PC-9 (cell line): ENCODE data around the gene NRSN2. TPM values are rescaled to one million over a fixed set of nuclear protein-coding genes. Genes with fewer than 3 reads are reported as not detected.

Experiments used
- BruUV-seq: library from RNA; stranded (reverse); fragments of 400-500 nt; replicated peaks from 2 replicates; lab custom pipeline; 2021; lab: Mats Ljungman, UMichigan
- CTCF ChIA-PET: fragments of 300-600 bp; sonication (Branson Sonifier 250); formaldehyde crosslinking; loops from one replicate; lab custom pipeline; 2022; ENCODE audit warnings: antibody characterized with exemption; lab: Charles Lee
- POLR2A ChIA-PET: fragments of 300-600 bp; sonication (Branson Sonifier 250); formaldehyde crosslinking; loops from one replicate; lab custom pipeline; 2022; ENCODE audit warnings: antibody characterized with exemption; ENCODE audit not compliant: unreplicated experiment; lab: Charles Lee
- DNase-seq, 2 experiments: peaks; one replicate each; pipeline versions ENCODE4 v3.0.0 to v3.0.0-alpha.2; 2015 to 2022; ENCODE audit warnings: mixed read lengths in 1 of 2
- H2AFZ ChIP-seq: fragments of 200-600 bp; sonication (generic); 2 replicates; pipeline ENCODE4 v1.8.1; 2017; ENCODE audit warnings: antibody characterized with exemption
- H3F3A ChIP-seq: fragments of 200-600 bp; sonication (generic); 2 replicates; pipeline ENCODE4 v1.8.1; 2017; ENCODE audit warnings: antibody characterized with exemption, mild to moderate bottlenecking, low read depth; ENCODE audit not compliant: insufficient read depth
- H3K27ac ChIP-seq: fragments of 200-600 bp; sonication (generic); 2 replicates; pipeline ENCODE4 v1.6.1; 2016; ENCODE audit warnings: mixed run types
- H3K27me3 ChIP-seq: fragments of 200-600 bp; sonication (generic); 2 replicates; pipeline ENCODE4 v1.6.1; 2016; ENCODE audit warnings: low read depth, mixed run types; ENCODE audit not compliant: insufficient read depth
- H3K36me3 ChIP-seq: fragments of 200-600 bp; sonication (generic); 2 replicates; pipeline ENCODE4 v1.6.1; 2016; ENCODE audit warnings: low read depth, mixed run types
- H3K4me1 ChIP-seq: fragments of 200-600 bp; sonication (generic); replicated peaks from 2 replicates; pipeline ENCODE4 v1.6.1; 2016; ENCODE audit warnings: mixed run types; ENCODE audit not compliant: insufficient read depth
- H3K4me2 ChIP-seq: fragments of 200-600 bp; sonication (generic); 2 replicates; pipeline ENCODE4 v1.6.1; 2017; ENCODE audit warnings: mixed run types
- H3K4me3 ChIP-seq: fragments of 200-600 bp; sonication (generic); 2 replicates; pipeline ENCODE4 v1.6.1; 2016; ENCODE audit warnings: mixed run types
- H3K79me2 ChIP-seq: fragments of 200-600 bp; sonication (generic); 2 replicates; pipeline ENCODE4 v1.6.1; 2017; ENCODE audit warnings: low read depth, mixed run types
- H3K9me2 ChIP-seq: fragments of 200-600 bp; sonication (generic); 2 replicates; pipeline ENCODE4 v1.8.1; 2017; ENCODE audit warnings: mild to moderate bottlenecking; ENCODE audit not compliant: insufficient read depth
- H3K9me3 ChIP-seq: fragments of 200-600 bp; sonication (generic); 2 replicates; pipeline ENCODE4 v1.8.1; 2016; ENCODE audit warnings: low read depth; ENCODE audit not compliant: insufficient read depth
- H4K20me1 ChIP-seq: fragments of 200-600 bp; sonication (generic); 2 replicates; pipeline ENCODE4 v1.8.1; 2017; ENCODE audit not compliant: insufficient read depth
- EZH2 ChIP-seq: fragments of 200-600 bp; sonication (generic); IDR thresholded peaks from 2 replicates; pipeline ENCODE4 v1.8.0; 2017; ENCODE audit warnings: antibody characterized with exemption, low read depth
- intact Hi-C: fragments of 100-400 bp; cut with micrococcal nuclease; formaldehyde crosslinking; loops from one replicate; pipeline ENCODE4 v1.10.0; 2022; ENCODE audit not compliant: unreplicated experiment
- total RNA-seq: library from RNA; stranded (reverse); gene quantifications from 2 replicates; pipeline ENCODE4 v1.2.3, GENCODE V29; 2021
- TF ChIP-seq, protein P1 (sequence below): fragments of 200-600 bp; sonication (generic); conservative IDR thresholded peaks from 2 replicates; pipeline ENCODE4 v1.6.1; 2017; ENCODE audit warnings: mixed run types, antibody characterized with exemption, mild to moderate bottlenecking, moderate library complexity

NRSN2 gene
- total RNA-seq, 1 experiment from 2014 or later, result 15.0 TPM

- POLR2A ChIA-PET, result interaction anchor here (0.6 kb wide), 1 partner anchor 16 kb away, joined by 4 read pairs; the partner anchor contains the start of gene TRIB3
- no peaks in the 10 kb centered on the region for H4K20me1 ChIP-seq
- BruUV-seq, result no TSS peak
- peaks cover 91% of the 10 kb centered on the region for H3K4me1 ChIP-seq
- no peak overlapping the region for H3K4me3 ChIP-seq
- H3K4me2 ChIP-seq, result peak overlapping the region; percentile 75
- H3K27ac ChIP-seq, result peak overlapping the region; percentile 96
- H3F3A ChIP-seq, result peaks cover 68% of the 10 kb centered on the region
- no peaks in the 10 kb centered on the region for H3K9me3 ChIP-seq
- no peaks in the 10 kb centered on the region for H3K27me3 ChIP-seq
- CTCF ChIA-PET, result interaction anchor here (0.7 kb wide), 1 partner anchor 67 kb away, joined by 19 read pairs; no protein-coding TSS in a partner anchor
- intact Hi-C loops, result no loop called here
- peak; percentile 53 to 74 for DNase-seq
- H3K79me2 ChIP-seq, result peaks cover 21% of the 10 kb centered on the region
- no peaks in the 10 kb centered on the region for H3K36me3 ChIP-seq
- no peak overlapping the region for H2AFZ ChIP-seq
- TF ChIP-seq, protein P1, sequence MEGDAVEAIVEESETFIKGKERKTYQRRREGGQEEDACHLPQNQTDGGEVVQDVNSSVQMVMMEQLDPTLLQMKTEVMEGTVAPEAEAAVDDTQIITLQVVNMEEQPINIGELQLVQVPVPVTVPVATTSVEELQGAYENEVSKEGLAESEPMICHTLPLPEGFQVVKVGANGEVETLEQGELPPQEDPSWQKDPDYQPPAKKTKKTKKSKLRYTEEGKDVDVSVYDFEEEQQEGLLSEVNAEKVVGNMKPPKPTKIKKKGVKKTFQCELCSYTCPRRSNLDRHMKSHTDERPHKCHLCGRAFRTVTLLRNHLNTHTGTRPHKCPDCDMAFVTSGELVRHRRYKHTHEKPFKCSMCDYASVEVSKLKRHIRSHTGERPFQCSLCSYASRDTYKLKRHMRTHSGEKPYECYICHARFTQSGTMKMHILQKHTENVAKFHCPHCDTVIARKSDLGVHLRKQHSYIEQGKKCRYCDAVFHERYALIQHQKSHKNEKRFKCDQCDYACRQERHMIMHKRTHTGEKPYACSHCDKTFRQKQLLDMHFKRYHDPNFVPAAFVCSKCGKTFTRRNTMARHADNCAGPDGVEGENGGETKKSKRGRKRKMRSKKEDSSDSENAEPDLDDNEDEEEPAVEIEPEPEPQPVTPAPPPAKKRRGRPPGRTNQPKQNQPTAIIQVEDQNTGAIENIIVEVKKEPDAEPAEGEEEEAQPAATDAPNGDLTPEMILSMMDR, result no peak
- no peak for TF ChIP-seq EZH2
- no peaks in the 10 kb centered on the region for H3K9me2 ChIP-seq
These were observed 18.2 kb downstream of the NRSN2 start for GRCh38 chr20:364905-365794.

- H3K4me3 ChIP-seq, result peak overlapping the region; percentile 27; the same call in 1 of the 2 replicates
- peaks cover 95% of the 10 kb centered on the region for H3K4me1 ChIP-seq
- H3K9me3 ChIP-seq, result no peaks in the 10 kb centered on the region
- H3K4me2 ChIP-seq, result peak overlapping the region; percentile 75
- POLR2A ChIA-PET, result interaction anchor here (0.6 to 1.1 kb wide), 4 partner anchors 11 to 96 kb away, joined by 3 to 43 read pairs (median 18); partner anchors contain the start of genes TBC1D20 and TRIB3
- DNase-seq, result peak; percentile 75 to 88
- no peaks in the 10 kb centered on the region for H3K27me3 ChIP-seq
- H2AFZ ChIP-seq, result no peak overlapping the region
- H3K36me3 ChIP-seq, result no peaks in the 10 kb centered on the region
- H3K27ac ChIP-seq, result peak overlapping the region; percentile 96
- peaks cover 79% of the 10 kb centered on the region for H3F3A ChIP-seq
- CTCF ChIA-PET, result interaction anchor here (0.5 to 0.7 kb wide), 4 partner anchors 11 to 78 kb away, joined by 3 to 7 read pairs (median 4); no protein-coding TSS in a partner anchor
- TF ChIP-seq, protein P1, result no peak
- no peak for TF ChIP-seq EZH2
- peaks cover 21% of the 10 kb centered on the region for H3K79me2 ChIP-seq
- H4K20me1 ChIP-seq, result no peaks in the 10 kb centered on the region
- BruUV-seq, result TSS peak; percentile 83
- no peaks in the 10 kb centered on the region for H3K9me2 ChIP-seq
- intact Hi-C loops, result no loop called here
These were observed 19.3 kb downstream of the NRSN2 start for GRCh38 chr20:366041-366718.
